HL-60 (cell line): ENCODE data around the gene GLA.

Source experiments
- DNase-seq, 2 experiments: peaks; one replicate each; pipeline ENCODE4 v3.0.0-alpha.2; 2010 to 2020; ENCODE audit warnings: low read depth in 1 of 2, low spot score in 1 of 2
- H3K27ac ChIP-seq: fragments of 250-450 bp; sonication (Bioruptor Pico); replicated peaks from 2 replicates; pipeline ENCODE4 v1.5.1; 2020; ENCODE audit warnings: mild to moderate bottlenecking, moderate library complexity
- H3K27me3 ChIP-seq: fragments of 250-450 bp; sonication (Bioruptor Pico); 2 replicates; pipeline ENCODE4 v1.5.1; 2021; ENCODE audit warnings: mild to moderate bottlenecking, moderate library complexity; ENCODE audit not compliant: insufficient read depth, poor library complexity, severe bottlenecking
- H3K4me3 ChIP-seq: replicated peaks from 2 replicates; pipeline ENCODE4 v1.5.1; 2011; ENCODE audit warnings: mild to moderate bottlenecking, control low read depth, low read length; ENCODE audit not compliant: insufficient read depth
- GABPA ChIP-seq: IDR thresholded peaks from 2 replicates; pipeline ENCODE4 v1.6.1; 2012; ENCODE audit warnings: low read depth
- POLR2AphosphoS5 ChIP-seq: IDR thresholded peaks from 2 replicates; pipeline ENCODE4 v1.6.1; 2012; ENCODE audit warnings: low read depth
- REST ChIP-seq: IDR thresholded peaks from 2 replicates; pipeline ENCODE4 v1.6.1; 2012; ENCODE audit warnings: low read depth; ENCODE audit not compliant: insufficient replicate concordance
- SPI1 ChIP-seq: IDR thresholded peaks from 2 replicates; pipeline ENCODE4 v1.6.1; 2012; ENCODE audit warnings: low read depth, mild to moderate bottlenecking, borderline replicate concordance
- TF ChIP-seq, protein P1 (sequence below): IDR thresholded peaks from one replicate; pipeline ENCODE4 v1.5.1; 2011; ENCODE audit warnings: low read length, control low read depth, inconsistent platforms; ENCODE audit not compliant: insufficient read depth

GLA gene

GRCh38 chrX:101411984-101412383, 4.3 kb upstream of the GLA start:
- Histone ChIP-seq H3K4me3 (no peak overlapping the region), H3K27me3 (no peaks in the 10 kb centered on the region), H3K27ac (no peak overlapping the region)
- TF ChIP-seq POLR2AphosphoS5 (no peak), GABPA (no peak), SPI1 (no peak), REST (no peak)
- TF ChIP-seq, protein P1, sequence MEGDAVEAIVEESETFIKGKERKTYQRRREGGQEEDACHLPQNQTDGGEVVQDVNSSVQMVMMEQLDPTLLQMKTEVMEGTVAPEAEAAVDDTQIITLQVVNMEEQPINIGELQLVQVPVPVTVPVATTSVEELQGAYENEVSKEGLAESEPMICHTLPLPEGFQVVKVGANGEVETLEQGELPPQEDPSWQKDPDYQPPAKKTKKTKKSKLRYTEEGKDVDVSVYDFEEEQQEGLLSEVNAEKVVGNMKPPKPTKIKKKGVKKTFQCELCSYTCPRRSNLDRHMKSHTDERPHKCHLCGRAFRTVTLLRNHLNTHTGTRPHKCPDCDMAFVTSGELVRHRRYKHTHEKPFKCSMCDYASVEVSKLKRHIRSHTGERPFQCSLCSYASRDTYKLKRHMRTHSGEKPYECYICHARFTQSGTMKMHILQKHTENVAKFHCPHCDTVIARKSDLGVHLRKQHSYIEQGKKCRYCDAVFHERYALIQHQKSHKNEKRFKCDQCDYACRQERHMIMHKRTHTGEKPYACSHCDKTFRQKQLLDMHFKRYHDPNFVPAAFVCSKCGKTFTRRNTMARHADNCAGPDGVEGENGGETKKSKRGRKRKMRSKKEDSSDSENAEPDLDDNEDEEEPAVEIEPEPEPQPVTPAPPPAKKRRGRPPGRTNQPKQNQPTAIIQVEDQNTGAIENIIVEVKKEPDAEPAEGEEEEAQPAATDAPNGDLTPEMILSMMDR = no peak
- DNase-seq = no peak

DNA sequence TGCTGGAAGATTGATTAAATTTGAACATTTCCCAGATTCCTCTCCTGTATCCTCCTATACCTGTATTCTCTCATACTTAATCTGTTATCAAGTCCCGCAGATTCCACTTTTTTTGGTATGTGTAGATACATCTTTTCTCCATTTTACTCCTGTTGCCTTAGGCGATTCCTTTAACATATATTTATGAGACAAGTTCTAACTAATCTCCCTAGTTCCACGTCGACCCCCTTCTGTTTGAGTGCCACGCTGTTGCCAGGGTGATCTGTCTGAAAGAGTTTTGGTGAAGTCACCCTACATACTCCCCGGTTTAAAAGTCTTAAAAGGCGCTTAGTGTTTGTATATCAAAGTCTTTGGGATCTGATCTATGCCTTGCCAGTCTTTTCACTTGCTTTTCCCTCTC, 2.7 kb upstream of the GLA start:
- H3K4me3 ChIP-seq = no peak overlapping the region
- TF ChIP-seq POLR2AphosphoS5 = no peak
- TF ChIP-seq, protein P1 = no peak
- no peak for TF ChIP-seq GABPA
- TF ChIP-seq SPI1 = no peak
- TF ChIP-seq REST = no peak
- no peak for DNase-seq

GRCh38 chrX:101409043-101409442, 1.3 kb upstream of the GLA start:
- Histone ChIP-seq H3K4me3 (peak overlapping the region; percentile 58), H3K27ac (peak overlapping the region; percentile 96), H3K27me3 (no peaks in the 10 kb centered on the region)
- DNase-seq = no peak
- TF ChIP-seq REST (no peak), GABPA (no peak), POLR2AphosphoS5 (no peak), SPI1 (no peak)
- TF ChIP-seq, protein P1 = no peak

More for the DNA sequence above, 2.7 kb upstream of the GLA start:
- Histone ChIP-seq H3K27me3 (no peaks in the 10 kb centered on the region), H3K27ac (no peak overlapping the region)
